ENCODE measurements around the gene ABCF2.

The ABCF2 gene

DNA sequence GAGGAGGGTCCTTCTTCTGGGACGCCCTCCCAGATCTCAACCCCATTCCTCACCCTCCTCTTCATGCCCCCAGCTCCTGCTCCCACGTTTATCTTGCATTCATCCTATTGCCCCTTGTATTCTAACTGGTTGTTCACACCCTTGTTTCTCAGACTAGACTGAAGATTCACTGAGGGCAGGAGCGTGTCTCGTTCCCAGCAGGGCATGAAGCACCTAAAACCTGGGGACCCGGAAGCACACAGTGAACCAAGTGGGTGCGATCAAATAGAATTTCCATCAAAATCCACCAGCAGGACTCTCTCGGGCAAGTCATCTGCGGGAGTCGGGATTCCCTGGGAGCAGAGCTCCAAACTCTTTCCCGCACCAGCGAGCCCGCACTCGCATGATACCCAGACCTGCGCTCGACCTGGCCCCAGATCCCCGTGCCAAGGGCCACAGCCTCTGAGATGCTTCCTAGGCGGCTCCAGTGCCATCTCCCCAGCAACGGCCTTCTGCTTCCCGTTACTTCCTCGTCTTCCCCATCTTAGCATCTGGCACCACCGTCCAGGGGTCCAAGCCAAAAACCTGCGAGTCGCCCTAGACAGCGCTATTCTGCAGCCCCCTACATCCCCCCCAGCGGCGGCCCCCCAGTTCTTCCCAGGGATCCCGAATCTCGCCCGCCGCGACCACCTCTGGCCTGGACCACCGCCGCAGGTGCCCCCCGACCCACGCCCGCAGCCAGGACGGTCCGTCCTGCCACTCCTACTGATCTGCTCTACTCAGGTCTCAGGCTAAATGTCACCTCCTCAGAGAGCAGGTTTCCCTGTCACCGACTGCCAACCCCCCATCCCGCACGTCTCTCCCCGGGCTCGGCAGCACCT, 53.4 kb downstream of the ABCF2 start:
- Histone ChIP-seq H3K9me2 (ENCODE audit: low read depth, low read length) (no peaks in the 10 kb centered on the region), H2AFZ (ENCODE audit: low read length) (no peak overlapping the region), H3K79me2 (ENCODE audit: insufficient read depth, low read length) (no peaks in the 10 kb centered on the region), H4K20me1 (ENCODE audit: insufficient read depth, low read length) (no peaks in the 10 kb centered on the region), H3K9ac (ENCODE audit: low read length) (no peak overlapping the region), H3K27ac (ENCODE audit: low read depth, low read length, poor library complexity, severe bottlenecking) (no peak overlapping the region), H3K4me3 (ENCODE audit: low read depth, low read length, poor library complexity, severe bottlenecking) (no peak overlapping the region), H3K27me3 (ENCODE audit: insufficient read depth, low read length) (peaks cover 9% of the 10 kb centered on the region), H3K36me3 (ENCODE audit: insufficient read depth, low read length) (no peaks in the 10 kb centered on the region), H3K9me3 (ENCODE audit: low read length) (no peaks in the 10 kb centered on the region), H3K4me2 (ENCODE audit: low read length) (no peak overlapping the region), H3F3A (ENCODE audit: insufficient read depth, low read length) (no peaks in the 10 kb centered on the region), H3K4me1 (ENCODE audit: insufficient read depth, low read length, severe bottlenecking) (no peaks in the 10 kb centered on the region)
- TF ChIP-seq, protein P1, sequence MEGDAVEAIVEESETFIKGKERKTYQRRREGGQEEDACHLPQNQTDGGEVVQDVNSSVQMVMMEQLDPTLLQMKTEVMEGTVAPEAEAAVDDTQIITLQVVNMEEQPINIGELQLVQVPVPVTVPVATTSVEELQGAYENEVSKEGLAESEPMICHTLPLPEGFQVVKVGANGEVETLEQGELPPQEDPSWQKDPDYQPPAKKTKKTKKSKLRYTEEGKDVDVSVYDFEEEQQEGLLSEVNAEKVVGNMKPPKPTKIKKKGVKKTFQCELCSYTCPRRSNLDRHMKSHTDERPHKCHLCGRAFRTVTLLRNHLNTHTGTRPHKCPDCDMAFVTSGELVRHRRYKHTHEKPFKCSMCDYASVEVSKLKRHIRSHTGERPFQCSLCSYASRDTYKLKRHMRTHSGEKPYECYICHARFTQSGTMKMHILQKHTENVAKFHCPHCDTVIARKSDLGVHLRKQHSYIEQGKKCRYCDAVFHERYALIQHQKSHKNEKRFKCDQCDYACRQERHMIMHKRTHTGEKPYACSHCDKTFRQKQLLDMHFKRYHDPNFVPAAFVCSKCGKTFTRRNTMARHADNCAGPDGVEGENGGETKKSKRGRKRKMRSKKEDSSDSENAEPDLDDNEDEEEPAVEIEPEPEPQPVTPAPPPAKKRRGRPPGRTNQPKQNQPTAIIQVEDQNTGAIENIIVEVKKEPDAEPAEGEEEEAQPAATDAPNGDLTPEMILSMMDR (IDR thresholded peaks at IDR 0.05; ENCODE audit: low read length) = no peak
- no peak for TF ChIP-seq EZH2 (IDR thresholded peaks at IDR 0.05; ENCODE audit: borderline replicate concordance, low read length)

DNA sequence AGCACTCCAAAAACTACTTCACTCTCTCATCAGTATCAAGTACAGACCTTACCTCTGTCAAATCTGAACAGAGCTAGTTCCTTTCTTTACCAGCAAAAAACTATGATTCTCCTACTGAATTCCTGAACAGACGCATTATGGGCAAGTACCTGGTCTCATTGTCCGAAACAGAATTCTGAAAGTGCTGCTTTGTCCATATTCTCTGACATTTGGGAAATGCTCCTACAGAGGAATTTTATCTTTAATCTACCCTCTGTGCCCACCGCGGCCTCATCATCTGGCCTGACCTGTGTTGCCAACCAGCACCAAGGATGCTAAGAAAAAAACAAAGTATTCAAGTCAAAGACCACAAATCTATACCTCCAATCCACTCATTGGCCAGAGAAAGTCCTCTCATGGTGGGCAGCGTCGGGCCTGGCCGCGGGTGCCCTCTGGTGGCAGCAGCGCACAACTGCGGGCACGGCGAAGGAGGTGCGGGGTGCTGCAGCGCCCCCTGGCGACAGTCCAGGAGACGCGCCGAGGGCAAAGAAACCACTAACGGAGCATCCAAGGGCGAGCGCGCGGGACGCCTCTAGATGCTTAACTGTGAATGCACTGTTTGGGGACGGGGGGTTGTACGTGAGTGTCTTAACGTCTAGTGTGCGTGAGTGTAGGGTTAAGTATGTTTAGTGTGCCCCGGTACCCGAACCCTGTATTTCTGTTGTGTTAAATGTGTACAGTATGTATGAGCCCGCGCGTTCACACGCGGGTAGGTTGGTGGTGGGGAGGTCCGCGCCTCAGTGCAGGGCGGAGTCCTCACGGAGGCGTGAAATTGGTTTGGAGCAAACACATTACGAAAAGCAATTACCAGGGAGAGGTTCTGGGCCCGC, 54.5 kb downstream of the ABCF2 start:
- H3K4me2 ChIP-seq (ENCODE audit: low read length) = no peak overlapping the region
- H3K79me2 ChIP-seq (ENCODE audit: insufficient read depth, low read length) = no peaks in the 10 kb centered on the region
- H3K4me3 ChIP-seq (ENCODE audit: low read depth, low read length, poor library complexity, severe bottlenecking) = no peak overlapping the region
- no peaks in the 10 kb centered on the region for H3K36me3 ChIP-seq (ENCODE audit: insufficient read depth, low read length)
- no peak overlapping the region for H3K27ac ChIP-seq (ENCODE audit: low read depth, low read length, poor library complexity, severe bottlenecking)
- H3K9me2 ChIP-seq (ENCODE audit: low read depth, low read length) = no peaks in the 10 kb centered on the region
- H3K4me1 ChIP-seq (ENCODE audit: insufficient read depth, low read length, severe bottlenecking) = no peaks in the 10 kb centered on the region
- peaks cover 9% of the 10 kb centered on the region for H3K27me3 ChIP-seq (ENCODE audit: insufficient read depth, low read length)
- H2AFZ ChIP-seq (ENCODE audit: low read length) = no peak overlapping the region
- H3F3A ChIP-seq (ENCODE audit: insufficient read depth, low read length) = no peaks in the 10 kb centered on the region
- no peaks in the 10 kb centered on the region for H4K20me1 ChIP-seq (ENCODE audit: insufficient read depth, low read length)
- TF ChIP-seq, protein P1 (IDR thresholded peaks at IDR 0.05; ENCODE audit: low read length) = peak; percentile 100
- TF ChIP-seq EZH2 (IDR thresholded peaks at IDR 0.05; ENCODE audit: borderline replicate concordance, low read length) = no peak
- H3K9me3 ChIP-seq (ENCODE audit: low read length) = no peaks in the 10 kb centered on the region
- no peak overlapping the region for H3K9ac ChIP-seq (ENCODE audit: low read length)

GRCh38 chr7:151168787-151169162, 58.2 kb downstream of the ABCF2 start:
- Histone ChIP-seq H2AFZ (ENCODE audit: low read length) (no peak overlapping the region), H4K20me1 (ENCODE audit: insufficient read depth, low read length) (no peaks in the 10 kb centered on the region), H3K79me2 (ENCODE audit: insufficient read depth, low read length) (no peaks in the 10 kb centered on the region), H3K4me2 (ENCODE audit: low read length) (no peak overlapping the region), H3K4me1 (ENCODE audit: insufficient read depth, low read length, severe bottlenecking) (no peaks in the 10 kb centered on the region), H3K27ac (ENCODE audit: low read depth, low read length, poor library complexity, severe bottlenecking) (no peak overlapping the region), H3K9ac (ENCODE audit: low read length) (no peak overlapping the region), H3K36me3 (ENCODE audit: insufficient read depth, low read length) (no peaks in the 10 kb centered on the region), H3K27me3 (ENCODE audit: insufficient read depth, low read length) (peaks cover 9% of the 10 kb centered on the region), H3K4me3 (ENCODE audit: low read depth, low read length, poor library complexity, severe bottlenecking) (no peak overlapping the region), H3F3A (ENCODE audit: insufficient read depth, low read length) (no peaks in the 10 kb centered on the region), H3K9me2 (ENCODE audit: low read depth, low read length) (no peaks in the 10 kb centered on the region), H3K9me3 (ENCODE audit: low read length) (no peaks in the 10 kb centered on the region)
- no peak for TF ChIP-seq EZH2 (IDR thresholded peaks at IDR 0.05; ENCODE audit: borderline replicate concordance, low read length)
- TF ChIP-seq, protein P1 (IDR thresholded peaks at IDR 0.05; ENCODE audit: low read length) = no peak
